22Rv1 (cell line): Measurements from ENCODE around the gene AKAP6.

Source experiments
- ZFX ChIP-seq: fragments of 450-650 bp; IDR thresholded peaks from 2 replicates; pipeline ENCODE4 v1.6.1; 2017; ENCODE audit warnings: antibody characterized with exemption, borderline replicate concordance
- TF ChIP-seq, protein P1 (sequence below): fragments of 450-650 bp; IDR thresholded peaks from 2 replicates; pipeline ENCODE4 v1.5.1; 2017; ENCODE audit warnings: mild to moderate bottlenecking

DNA sequence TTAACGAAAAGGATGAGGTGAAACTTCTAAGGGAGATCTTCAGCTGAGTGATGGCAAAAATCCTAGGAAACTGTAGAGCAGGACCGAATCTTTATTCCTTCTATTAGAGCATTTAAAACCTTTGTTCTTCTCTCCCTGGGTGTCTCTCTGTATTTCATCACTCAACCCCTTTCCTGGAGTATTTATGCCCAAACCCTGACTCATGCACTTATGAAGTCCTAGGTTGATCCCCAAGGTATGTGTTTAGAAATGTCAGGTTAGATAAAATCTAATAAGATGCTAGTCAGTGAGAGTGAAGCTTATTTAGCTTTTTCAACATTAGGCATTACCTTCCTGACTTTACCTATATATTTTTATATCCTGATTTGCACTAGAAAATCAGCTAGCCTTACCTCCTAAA, 369.7 kb downstream of the AKAP6 start:
- TF ChIP-seq, protein P1, sequence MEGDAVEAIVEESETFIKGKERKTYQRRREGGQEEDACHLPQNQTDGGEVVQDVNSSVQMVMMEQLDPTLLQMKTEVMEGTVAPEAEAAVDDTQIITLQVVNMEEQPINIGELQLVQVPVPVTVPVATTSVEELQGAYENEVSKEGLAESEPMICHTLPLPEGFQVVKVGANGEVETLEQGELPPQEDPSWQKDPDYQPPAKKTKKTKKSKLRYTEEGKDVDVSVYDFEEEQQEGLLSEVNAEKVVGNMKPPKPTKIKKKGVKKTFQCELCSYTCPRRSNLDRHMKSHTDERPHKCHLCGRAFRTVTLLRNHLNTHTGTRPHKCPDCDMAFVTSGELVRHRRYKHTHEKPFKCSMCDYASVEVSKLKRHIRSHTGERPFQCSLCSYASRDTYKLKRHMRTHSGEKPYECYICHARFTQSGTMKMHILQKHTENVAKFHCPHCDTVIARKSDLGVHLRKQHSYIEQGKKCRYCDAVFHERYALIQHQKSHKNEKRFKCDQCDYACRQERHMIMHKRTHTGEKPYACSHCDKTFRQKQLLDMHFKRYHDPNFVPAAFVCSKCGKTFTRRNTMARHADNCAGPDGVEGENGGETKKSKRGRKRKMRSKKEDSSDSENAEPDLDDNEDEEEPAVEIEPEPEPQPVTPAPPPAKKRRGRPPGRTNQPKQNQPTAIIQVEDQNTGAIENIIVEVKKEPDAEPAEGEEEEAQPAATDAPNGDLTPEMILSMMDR, result no peak
- no peak for TF ChIP-seq ZFX
